Renal pelvis (tissue), 4 donors: ENCODE results near the gene CLEC2B. TPM values are rescaled to one million over a fixed set of nuclear protein-coding genes. Genes with fewer than 3 reads are reported as not detected.

Experiments used
- DNase-seq: peaks from one replicate; pipeline ENCODE4 v3.0.0-alpha.2; 2013
- polyA plus RNA-seq, 3 donors: library from polyadenylated mRNA; unstranded; fragments of 120-200 nt; gene quantifications; one replicate each; pipeline ENCODE4 v1.2.1, GENCODE V29; 2013; ENCODE audit not compliant: insufficient read length in 3 of 3

CLEC2B gene
- polyA plus RNA-seq, 3 donors, result 1.7 to 3.9 (median 2.3) TPM

- DNase-seq, result no peak
These were observed 57.5 kb downstream of the CLEC2B start for GRCh38 chr12:9811621-9812020.

- DNase-seq, result no peak
These were observed 58.5 kb downstream of the CLEC2B start for GRCh38 chr12:9810671-9811070.

- DNase-seq, result no peak
These were observed 59.3 kb downstream of the CLEC2B start for GRCh38 chr12:9809866-9810265.

GRCh38 chr12:9809338-9809737, 59.8 kb downstream of the CLEC2B start:
- DNase-seq, result no peak

- no peak for DNase-seq
These were observed 60.6 kb downstream of the CLEC2B start for GRCh38 chr12:9808504-9808903.

- DNase-seq, result no peak
These were observed 62.4 kb downstream of the CLEC2B start for GRCh38 chr12:9806714-9807113.

GRCh38 chr12:9805883-9806282, 63.3 kb downstream of the CLEC2B start:
- no peak for DNase-seq

Other genes with a start within 250 kb of the CLEC2B start
- gene CLEC2D, start 199.6 kb downstream of the CLEC2B start, polyA plus RNA-seq, result 10 to 100 TPM; 11.5 to 29.8 (median 21.4) TPM
- under 1 TPM in 2 of 3 donors, not detected in 1; 0.21 to 0.22 TPM for gene CLECL1, start 136.3 kb downstream of the CLEC2B start, polyA plus RNA-seq
- gene CD69, start 108.5 kb downstream of the CLEC2B start, polyA plus RNA-seq, result 1 to 10 TPM; 1.3 to 1.7 (median 1.6) TPM
- 1 to 10 TPM in 1 of 3 donors, under 1 TPM in 2; 0.11 to 1.1 (median 0.84) TPM for gene KLRF1, start 41.9 kb downstream of the CLEC2B start, polyA plus RNA-seq
- not detected for gene KLRF2, start 12.1 kb upstream of the CLEC2B start, polyA plus RNA-seq
- gene CLEC2A, start 63.0 kb upstream of the CLEC2B start, polyA plus RNA-seq, result not detected
- 1 to 10 TPM in 1 of 3 donors, under 1 TPM in 2; 0.55 to 2.2 (median 0.96) TPM for gene CLEC12A, start 102.1 kb upstream of the CLEC2B start, polyA plus RNA-seq
- gene CLEC1B, start 129.8 kb upstream of the CLEC2B start, polyA plus RNA-seq, result 1 to 10 TPM in 2 of 3 donors, under 1 TPM in 1; 0.86 to 1.6 (median 1.2) TPM
- under 1 TPM in 1 of 3 donors, not detected in 2; 0.10 TPM for gene CLEC12B, start 141.3 kb upstream of the CLEC2B start, polyA plus RNA-seq
- under 1 TPM in 2 of 3 donors, not detected in 1; 0.26 to 0.31 TPM for gene CLEC9A, start 161.3 kb upstream of the CLEC2B start, polyA plus RNA-seq
- gene CLEC1A, start 229.6 kb upstream of the CLEC2B start, polyA plus RNA-seq, result 1 to 10 TPM; 2.5 to 4.2 (median 3.4) TPM